HG02970 (cell line): ENCODE measurements around the gene EPS8.
"Not testable (repeated sequence)": the region's sequence is repeated elsewhere in the genome, so short reads cannot be mapped to it uniquely, and the experiment has no call there.

Source experiments
- ATAC-seq: cut with Tn5 transposase; IDR thresholded peaks from one replicate; pipeline ENCODE4 v1.9.1; 2021; ENCODE audit warnings: mild to moderate bottlenecking, moderate library complexity, moderate number of reproducible peaks; ENCODE audit not compliant: unreplicated experiment, low FRiP score

EPS8 gene

GRCh38 chr12:15625075-15625474 lies 164.1 kb downstream of the EPS8 start:
- ATAC-seq = no peak

GRCh38 chr12:15620741-15621539 lies 168.2 kb downstream of the EPS8 start:
- ATAC-seq = no peak

GRCh38 chr12:15616495-15616894 lies 172.7 kb downstream of the EPS8 start:
- ATAC-seq = not testable (repeated sequence)

- ATAC-seq = no peak
These were observed 175.2 kb downstream of the EPS8 start for GRCh38 chr12:15613981-15614380.

- no peak for ATAC-seq
These were observed 180.2 kb downstream of the EPS8 start for GRCh38 chr12:15608941-15609340.

- no peak for ATAC-seq
These were observed 180.8 kb downstream of the EPS8 start for GRCh38 chr12:15608406-15608805.

- ATAC-seq = no peak
These were observed 183.2 kb downstream of the EPS8 start for GRCh38 chr12:15605881-15606590.

- no peak for ATAC-seq
These were observed 185.6 kb downstream of the EPS8 start for GRCh38 chr12:15603474-15604085.

GRCh38 chr12:15602051-15602672 lies 187.0 kb downstream of the EPS8 start:
- ATAC-seq = no peak

GRCh38 chr12:15601210-15601800 lies 187.9 kb downstream of the EPS8 start:
- no peak for ATAC-seq

GRCh38 chr12:15600223-15600935 lies 188.8 kb downstream of the EPS8 start:
- ATAC-seq = no peak

- no peak for ATAC-seq
These were observed 189.7 kb downstream of the EPS8 start for GRCh38 chr12:15599266-15600037.

GRCh38 chr12:15597125-15597830 lies 191.9 kb downstream of the EPS8 start:
- no peak for ATAC-seq

- ATAC-seq = no peak
These were observed 193.0 kb downstream of the EPS8 start for GRCh38 chr12:15596174-15596573.

- ATAC-seq = no peak
These were observed 196.3 kb downstream of the EPS8 start for GRCh38 chr12:15592934-15593333.

GRCh38 chr12:15591811-15592210 lies 197.4 kb downstream of the EPS8 start:
- ATAC-seq = no peak

- peak; percentile 90 for ATAC-seq
These were observed 198.9 kb downstream of the EPS8 start for GRCh38 chr12:15590180-15590826.
